ENCODE results near the gene CX3CL1. TPM values are rescaled to one million over a fixed set of nuclear protein-coding genes. Genes with fewer than 3 reads are reported as not detected.

Gene CX3CL1
- total RNA-seq, 1 donor from 2014 or later, result 47.9 TPM

DNA sequence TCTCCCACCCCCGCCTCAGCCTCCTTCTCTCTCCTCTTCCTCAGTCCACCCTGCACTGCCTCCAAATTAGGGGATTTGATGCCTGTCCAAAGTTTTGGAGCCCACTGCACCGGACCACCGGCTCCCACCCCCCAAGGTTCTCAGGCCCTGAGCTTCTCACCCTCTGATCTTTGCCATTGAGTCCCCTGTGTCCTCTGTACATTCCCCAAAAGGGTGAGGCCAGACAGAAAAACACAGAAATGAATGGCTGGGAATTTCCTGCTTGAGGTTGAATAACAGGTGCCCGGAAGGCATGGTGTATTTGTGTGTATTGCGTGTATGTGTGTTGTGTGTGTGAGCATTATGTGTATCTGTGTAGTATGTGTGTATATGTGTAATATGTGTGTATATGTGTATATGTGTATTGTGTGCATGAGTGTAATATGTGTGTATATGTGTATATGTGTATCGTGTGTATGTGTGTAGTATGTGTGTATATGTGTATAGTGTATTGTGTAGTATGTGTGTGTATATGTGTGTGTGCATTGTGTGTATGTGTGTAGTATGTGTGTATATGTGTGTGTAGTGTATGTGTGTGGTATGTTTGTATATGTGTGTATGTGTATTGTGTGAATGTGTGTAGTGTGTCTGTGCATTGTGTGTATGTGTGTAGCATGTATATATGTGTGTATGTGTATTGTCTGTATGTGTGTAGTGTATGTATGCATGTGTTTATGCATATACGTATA, 16.2 kb downstream of the CX3CL1 start:
- H3K27me3 Mint-ChIP-seq (ENCODE audit: low read depth), result peaks cover 5% of the 10 kb centered on the region
- H3K27ac Mint-ChIP-seq (ENCODE audit: unreplicated experiment), result no peak overlapping the region
- no peak overlapping the region for H3K4me3 Mint-ChIP-seq (ENCODE audit: unreplicated experiment)

GRCh38 chr16:57389087-57389468, 16.8 kb downstream of the CX3CL1 start:
- no peak for DNase-seq (ENCODE audit: low spot score)
- Mint-ChIP-seq H3K4me3 (ENCODE audit: unreplicated experiment) (no peak overlapping the region), H3K36me3 (ENCODE audit: low read depth) (no peaks in the 10 kb centered on the region), H3K27me3 (ENCODE audit: low read depth) (peaks cover 5% of the 10 kb centered on the region), H3K27ac (ENCODE audit: unreplicated experiment) (no peak overlapping the region), H3K4me1 (ENCODE audit: low read depth) (peaks cover 41% of the 10 kb centered on the region), H3K9me3 (ENCODE audit: low read depth) (no peaks in the 10 kb centered on the region)
- TF ChIP-seq, protein P1, sequence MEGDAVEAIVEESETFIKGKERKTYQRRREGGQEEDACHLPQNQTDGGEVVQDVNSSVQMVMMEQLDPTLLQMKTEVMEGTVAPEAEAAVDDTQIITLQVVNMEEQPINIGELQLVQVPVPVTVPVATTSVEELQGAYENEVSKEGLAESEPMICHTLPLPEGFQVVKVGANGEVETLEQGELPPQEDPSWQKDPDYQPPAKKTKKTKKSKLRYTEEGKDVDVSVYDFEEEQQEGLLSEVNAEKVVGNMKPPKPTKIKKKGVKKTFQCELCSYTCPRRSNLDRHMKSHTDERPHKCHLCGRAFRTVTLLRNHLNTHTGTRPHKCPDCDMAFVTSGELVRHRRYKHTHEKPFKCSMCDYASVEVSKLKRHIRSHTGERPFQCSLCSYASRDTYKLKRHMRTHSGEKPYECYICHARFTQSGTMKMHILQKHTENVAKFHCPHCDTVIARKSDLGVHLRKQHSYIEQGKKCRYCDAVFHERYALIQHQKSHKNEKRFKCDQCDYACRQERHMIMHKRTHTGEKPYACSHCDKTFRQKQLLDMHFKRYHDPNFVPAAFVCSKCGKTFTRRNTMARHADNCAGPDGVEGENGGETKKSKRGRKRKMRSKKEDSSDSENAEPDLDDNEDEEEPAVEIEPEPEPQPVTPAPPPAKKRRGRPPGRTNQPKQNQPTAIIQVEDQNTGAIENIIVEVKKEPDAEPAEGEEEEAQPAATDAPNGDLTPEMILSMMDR (IDR thresholded peaks at IDR 0.05), result no peak

More for the DNA sequence above, 16.2 kb downstream of the CX3CL1 start:
- H3K36me3 Mint-ChIP-seq (ENCODE audit: low read depth), result peaks cover 1% of the 10 kb centered on the region
- TF ChIP-seq, protein P1 (IDR thresholded peaks at IDR 0.05), result no peak
- H3K4me1 Mint-ChIP-seq (ENCODE audit: low read depth), result peaks cover 46% of the 10 kb centered on the region
- H3K9me3 Mint-ChIP-seq (ENCODE audit: low read depth), result no peaks in the 10 kb centered on the region
- peak; percentile 18 for DNase-seq (ENCODE audit: low spot score)

DNA sequence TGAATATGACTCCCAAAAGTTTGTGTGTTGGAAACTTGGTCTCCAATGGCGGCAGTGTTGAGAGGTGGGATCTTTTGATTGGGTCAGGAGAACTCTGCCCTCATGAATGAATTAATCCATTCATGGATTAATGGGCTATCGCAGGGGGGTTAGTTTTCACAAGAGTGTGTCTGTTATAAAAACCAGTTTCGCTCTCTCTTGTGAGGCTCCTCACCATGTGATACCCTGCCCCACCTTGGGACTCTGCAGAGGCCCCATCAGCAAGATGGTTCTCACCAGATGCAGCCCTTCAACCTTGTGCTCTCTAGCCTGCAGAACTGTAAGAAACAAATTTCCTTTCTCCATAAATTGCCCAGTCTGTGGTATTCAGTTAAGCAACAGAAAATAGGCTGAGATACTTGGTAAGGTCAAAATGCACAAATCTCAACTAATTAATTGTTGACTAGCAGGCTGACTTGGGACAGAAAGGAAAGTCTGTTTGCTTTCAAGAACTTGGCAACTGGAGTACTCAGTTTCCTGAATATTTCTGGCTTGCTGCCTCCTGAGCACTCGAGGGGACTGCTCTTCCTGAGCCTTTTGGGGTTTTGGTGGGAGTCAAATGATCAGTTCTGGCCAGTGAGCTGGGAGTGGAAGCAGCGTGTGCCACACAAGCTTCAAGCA, 18.5 kb downstream of the CX3CL1 start:
- H3K27me3 Mint-ChIP-seq (ENCODE audit: low read depth), result peaks cover 5% of the 10 kb centered on the region
- DNase-seq (ENCODE audit: low spot score), result no peak
- no peaks in the 10 kb centered on the region for H3K9me3 Mint-ChIP-seq (ENCODE audit: low read depth)
- TF ChIP-seq, protein P1 (IDR thresholded peaks at IDR 0.05), result no peak
- no peaks in the 10 kb centered on the region for H3K36me3 Mint-ChIP-seq (ENCODE audit: low read depth)
- peaks cover 35% of the 10 kb centered on the region for H3K4me1 Mint-ChIP-seq (ENCODE audit: low read depth)
- H3K27ac Mint-ChIP-seq (ENCODE audit: unreplicated experiment), result no peak overlapping the region
- no peak overlapping the region for H3K4me3 Mint-ChIP-seq (ENCODE audit: unreplicated experiment)

- Mint-ChIP-seq H3K27ac (ENCODE audit: unreplicated experiment) (no peak overlapping the region), H3K4me3 (ENCODE audit: unreplicated experiment) (no peak overlapping the region), H3K27me3 (ENCODE audit: low read depth) (peaks cover 5% of the 10 kb centered on the region), H3K4me1 (ENCODE audit: low read depth) (peaks cover 30% of the 10 kb centered on the region), H3K9me3 (ENCODE audit: low read depth) (no peaks in the 10 kb centered on the region), H3K36me3 (ENCODE audit: low read depth) (no peaks in the 10 kb centered on the region)
- no peak for DNase-seq (ENCODE audit: low spot score)
- TF ChIP-seq, protein P1 (IDR thresholded peaks at IDR 0.05), result no peak
These were observed 19.0 kb downstream of the CX3CL1 start for GRCh38 chr16:57391300-57391699.

DNA sequence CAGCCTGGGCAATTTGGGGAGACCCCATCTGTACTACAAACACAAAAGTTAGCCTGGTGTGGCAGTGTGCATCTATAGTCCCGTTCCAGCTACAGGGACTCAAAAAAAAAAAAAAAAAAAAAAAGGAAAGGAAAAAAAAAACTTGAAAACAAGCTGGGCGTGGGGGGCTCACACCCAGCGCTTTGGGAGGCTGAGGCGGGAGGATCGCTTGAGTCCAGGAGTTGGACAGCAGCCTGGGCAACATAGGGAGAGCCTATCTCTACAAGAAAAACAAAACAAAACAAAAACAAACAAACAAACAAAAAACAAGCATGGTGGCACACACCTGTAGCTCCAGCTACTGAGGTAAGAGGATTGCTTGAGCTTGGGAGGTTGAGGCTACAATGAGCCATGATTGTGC, 19.4 kb downstream of the CX3CL1 start:
- H3K4me3 Mint-ChIP-seq (ENCODE audit: unreplicated experiment), result no peak overlapping the region
- TF ChIP-seq, protein P1 (IDR thresholded peaks at IDR 0.05), result no peak
- peaks cover 5% of the 10 kb centered on the region for H3K27me3 Mint-ChIP-seq (ENCODE audit: low read depth)
- no peak for DNase-seq (ENCODE audit: low spot score)
- no peaks in the 10 kb centered on the region for H3K36me3 Mint-ChIP-seq (ENCODE audit: low read depth)
- no peaks in the 10 kb centered on the region for H3K9me3 Mint-ChIP-seq (ENCODE audit: low read depth)
- peaks cover 26% of the 10 kb centered on the region for H3K4me1 Mint-ChIP-seq (ENCODE audit: low read depth)
- H3K27ac Mint-ChIP-seq (ENCODE audit: unreplicated experiment), result no peak overlapping the region

Data from chondrocyte (in vitro differentiated cells).